HEK293 (cell line): Measurements from ENCODE around the gene PRELID1.

Source experiments
- CTCF ChIA-PET: fragments of 350-600 bp; formaldehyde crosslinking; extraction: SDS; loops from one replicate; lab custom pipeline; 2021; ENCODE audit warnings: antibody characterized with exemption; lab: Yijun Ruan, JAX
- POLR2A ChIA-PET: fragments of 300-600 bp; formaldehyde crosslinking; extraction: SDS; loops from one replicate; lab custom pipeline; 2020; ENCODE audit warnings: antibody characterized with exemption, inconsistent platforms; lab: Yijun Ruan, JAX
- H3K27ac ChIP-seq: fragments of 200-500 bp; sonication (Bioruptor generic); 2 replicates; pipeline ENCODE4 v1.5.1; 2014; ENCODE audit warnings: low read depth, low read length, control low read depth, inconsistent platforms; ENCODE audit errors: extremely low read depth
- H3K36me3 ChIP-seq, 2 experiments: fragments of 200-500 bp in 1 of 2; sonication (Bioruptor generic) in 1 of 2; 1 replicate in 1 of 2; 2 replicates in 1 of 2; pipeline ENCODE4 v1.5.1; 2014 to 2017; ENCODE audit warnings: inconsistent platforms in 2 of 2, low read length in 2 of 2; ENCODE audit not compliant: control insufficient read depth in 2 of 2, insufficient read depth in 1 of 2
- H3K4me1 ChIP-seq: fragments of 200-500 bp; sonication (Bioruptor generic); 2 replicates; pipeline ENCODE4 v1.5.1; 2014; ENCODE audit warnings: mild to moderate bottlenecking, low read length, inconsistent platforms; ENCODE audit not compliant: control insufficient read depth, insufficient read depth
- H3K4me3 ChIP-seq: 2 replicates; pipeline ENCODE4 v1.5.1; 2011; ENCODE audit warnings: low read depth, mild to moderate bottlenecking, control low read depth, low read length, moderate library complexity
- H3K9me3 ChIP-seq: fragments of 200-500 bp; sonication (Bioruptor generic); 2 replicates; pipeline ENCODE4 v1.5.1; 2014; ENCODE audit warnings: low read depth, low read length, inconsistent platforms; ENCODE audit not compliant: control insufficient read depth, insufficient read depth
- GLIS1 ChIP-seq: fragments of 450-650 bp; formaldehyde crosslinking; IDR thresholded peaks from 2 replicates; pipeline ENCODE4 v1.5.1; 2016; ENCODE audit warnings: missing biosample characterization, missing genetic modification characterization
- OSR2 ChIP-seq: fragments of 450-650 bp; formaldehyde crosslinking; IDR thresholded peaks from 2 replicates; pipeline ENCODE4 v1.5.1; 2016; ENCODE audit warnings: missing biosample characterization, missing genetic modification characterization
- RBAK ChIP-seq: fragments of 450-650 bp; formaldehyde crosslinking; IDR thresholded peaks from 2 replicates; pipeline ENCODE4 v1.5.1; 2016; ENCODE audit warnings: missing biosample characterization, missing genetic modification characterization
- TCF7L2 ChIP-seq: IDR thresholded peaks from 2 replicates; pipeline ENCODE4 v1.6.1; 2011; ENCODE audit warnings: low read depth, mild to moderate bottlenecking, inconsistent platforms, low read length, moderate library complexity, borderline replicate concordance
- ZIC2 ChIP-seq: fragments of 450-650 bp; formaldehyde crosslinking; IDR thresholded peaks from 2 replicates; pipeline ENCODE4 v1.5.1; 2016; ENCODE audit warnings: missing biosample characterization, missing genetic modification characterization
- ZNF2 ChIP-seq: fragments of 450-650 bp; formaldehyde crosslinking; IDR thresholded peaks from 2 replicates; pipeline ENCODE4 v1.5.1; 2016; ENCODE audit warnings: missing biosample characterization, missing genetic modification characterization
- ZNF23 ChIP-seq: fragments of 450-650 bp; formaldehyde crosslinking; IDR thresholded peaks from 2 replicates; pipeline ENCODE4 v1.5.1; 2016; ENCODE audit warnings: missing biosample characterization, missing genetic modification characterization, borderline replicate concordance
- ZNF350 ChIP-seq: fragments of 450-650 bp; formaldehyde crosslinking; IDR thresholded peaks from 2 replicates; pipeline ENCODE4 v1.5.0; 2017; ENCODE audit warnings: missing biosample characterization, mild to moderate bottlenecking, missing genetic modification characterization
- ZNF514 ChIP-seq: fragments of 450-650 bp; formaldehyde crosslinking; IDR thresholded peaks from 2 replicates; pipeline ENCODE4 v1.5.1; 2016; ENCODE audit warnings: missing biosample characterization, missing genetic modification characterization
- ZNF596 ChIP-seq: fragments of 450-650 bp; IDR thresholded peaks from 2 replicates; pipeline ENCODE4 v1.5.0; 2018; ENCODE audit warnings: missing biosample characterization, mild to moderate bottlenecking, missing genetic modification characterization, moderate library complexity
- ZNF664 ChIP-seq: fragments of 450-650 bp; formaldehyde crosslinking; IDR thresholded peaks from 2 replicates; pipeline ENCODE4 v1.5.1; 2016; ENCODE audit warnings: missing biosample characterization, missing genetic modification characterization
- TF ChIP-seq, protein P1 (sequence below): fragments of 450-650 bp; formaldehyde crosslinking; IDR thresholded peaks from 2 replicates; pipeline ENCODE4 v1.5.1; 2017; ENCODE audit warnings: missing biosample characterization, missing genetic modification characterization
- TF ChIP-seq, protein P2 (sequence below): fragments of 450-650 bp; formaldehyde crosslinking; IDR thresholded peaks from 2 replicates; pipeline ENCODE4 v1.5.1; 2016; ENCODE audit warnings: missing biosample characterization, missing genetic modification characterization
- TF ChIP-seq, protein P3 (sequence below): fragments of 450-650 bp; formaldehyde crosslinking; IDR thresholded peaks from 2 replicates; pipeline ENCODE4 v1.5.1; 2016; ENCODE audit warnings: missing biosample characterization, missing genetic modification characterization, borderline replicate concordance
- TF ChIP-seq, protein P4 (sequence below): fragments of 450-650 bp; formaldehyde crosslinking; IDR thresholded peaks from 2 replicates; pipeline ENCODE4 v1.5.1; 2016; ENCODE audit warnings: missing biosample characterization, missing genetic modification characterization

The PRELID1 gene

DNA sequence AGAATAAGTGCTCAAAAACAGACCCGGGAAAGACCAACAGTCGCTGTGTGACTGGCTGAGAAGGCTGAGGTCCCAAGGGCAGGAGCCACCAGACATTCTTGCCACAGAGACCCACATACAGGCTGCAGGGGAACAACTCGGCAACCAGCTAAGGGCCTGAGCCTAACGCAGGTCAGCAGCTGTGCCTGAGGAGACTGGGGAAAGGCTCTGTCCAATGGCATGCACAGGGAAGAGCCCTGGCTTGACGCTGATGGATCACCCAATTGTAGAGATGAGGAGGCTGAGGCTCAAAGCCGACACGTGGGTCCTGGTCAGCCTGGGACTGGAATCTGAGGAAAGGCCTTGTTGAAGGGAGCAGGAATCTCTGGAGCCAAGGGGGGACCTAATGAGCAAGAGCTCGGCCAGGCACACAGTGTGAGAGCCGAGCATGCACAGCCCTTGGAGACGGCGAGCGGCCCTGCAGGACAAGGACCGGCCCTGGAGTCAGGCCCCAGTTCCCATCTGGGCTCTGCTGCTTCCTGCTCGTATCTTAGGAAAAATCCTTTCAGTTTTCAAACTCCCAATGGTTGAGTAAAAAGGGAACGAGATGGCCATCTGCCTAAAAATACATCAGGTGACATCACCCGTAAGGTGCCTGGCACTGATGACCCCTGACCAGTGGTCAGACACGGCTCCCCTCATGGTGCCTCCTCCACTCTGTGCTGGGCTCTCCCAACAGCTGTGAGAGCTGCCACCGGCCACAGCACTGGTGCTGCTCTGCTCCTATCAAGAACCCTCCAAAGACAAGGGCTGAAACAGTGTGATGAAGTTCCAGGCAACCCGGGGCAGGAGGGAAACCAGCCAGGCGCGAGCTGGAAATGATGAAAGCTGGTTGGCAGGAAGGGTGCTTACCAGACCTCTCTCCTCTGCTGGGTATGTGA, 31.4 kb downstream of the PRELID1 start:
- CTCF ChIA-PET = interaction anchor here (1.0 to 1.6 kb wide), 8 partner anchors 11 to 220 kb away, joined by 3 to 8 read pairs (median 5); no protein-coding TSS in a partner anchor

DNA sequence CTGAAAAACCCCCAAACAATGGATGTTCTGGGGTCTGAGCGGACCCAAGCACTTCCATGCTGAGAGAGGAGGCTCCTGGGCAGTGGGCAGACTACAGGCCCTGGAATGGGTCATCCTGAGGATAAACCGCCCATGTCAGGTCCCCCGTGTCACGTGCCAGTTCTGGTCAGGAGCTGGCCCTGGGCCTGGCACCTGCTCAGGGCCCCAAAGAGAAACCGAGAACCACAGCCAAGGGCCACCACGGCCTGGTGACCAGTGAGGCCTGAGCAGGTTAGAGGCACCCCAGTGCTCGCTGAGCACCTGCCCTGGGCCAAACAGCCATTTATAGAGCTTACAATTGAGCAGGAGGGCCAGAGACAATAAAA, 32.1 kb downstream of the PRELID1 start:
- no peak for TF ChIP-seq ZNF23 (tag by site-specific recombination)
- Histone ChIP-seq H3K27ac (no peak overlapping the region), H3K4me1 (no peaks in the 10 kb centered on the region), H3K4me3 (no peak overlapping the region), H3K9me3 (no peaks in the 10 kb centered on the region), H3K36me3 (peaks cover 11 to 91% of the 10 kb centered on the region in 2 experiments; a peak in 2 of 3 replicates)
- ChIA-PET CTCF (interaction anchor here (0.7 to 1.6 kb wide), 9 partner anchors 12 to 913 kb away, joined by 3 to 6 read pairs (median 5); no protein-coding TSS in a partner anchor), POLR2A (interaction anchor here (1.6 to 1.8 kb wide), 2 partner anchors 16 to 119 kb away, joined by 3 to 8 read pairs; partner anchors contain the start of gene LMAN2)

More for the DNA sequence above, 31.4 kb downstream of the PRELID1 start:
- no peak overlapping the region for H3K27ac ChIP-seq
- H3K9me3 ChIP-seq = no peaks in the 10 kb centered on the region
- TF ChIP-seq, protein P1, sequence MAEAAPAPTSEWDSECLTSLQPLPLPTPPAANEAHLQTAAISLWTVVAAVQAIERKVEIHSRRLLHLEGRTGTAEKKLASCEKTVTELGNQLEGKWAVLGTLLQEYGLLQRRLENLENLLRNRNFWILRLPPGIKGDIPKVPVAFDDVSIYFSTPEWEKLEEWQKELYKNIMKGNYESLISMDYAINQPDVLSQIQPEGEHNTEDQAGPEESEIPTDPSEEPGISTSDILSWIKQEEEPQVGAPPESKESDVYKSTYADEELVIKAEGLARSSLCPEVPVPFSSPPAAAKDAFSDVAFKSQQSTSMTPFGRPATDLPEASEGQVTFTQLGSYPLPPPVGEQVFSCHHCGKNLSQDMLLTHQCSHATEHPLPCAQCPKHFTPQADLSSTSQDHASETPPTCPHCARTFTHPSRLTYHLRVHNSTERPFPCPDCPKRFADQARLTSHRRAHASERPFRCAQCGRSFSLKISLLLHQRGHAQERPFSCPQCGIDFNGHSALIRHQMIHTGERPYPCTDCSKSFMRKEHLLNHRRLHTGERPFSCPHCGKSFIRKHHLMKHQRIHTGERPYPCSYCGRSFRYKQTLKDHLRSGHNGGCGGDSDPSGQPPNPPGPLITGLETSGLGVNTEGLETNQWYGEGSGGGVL = no peak
- TF ChIP-seq OSR2 (tag by site-specific recombination) (no peak), ZNF664 (tag by site-specific recombination) (no peak), ZNF514 (tag by site-specific recombination) (no peak)
- TF ChIP-seq, protein P2, sequence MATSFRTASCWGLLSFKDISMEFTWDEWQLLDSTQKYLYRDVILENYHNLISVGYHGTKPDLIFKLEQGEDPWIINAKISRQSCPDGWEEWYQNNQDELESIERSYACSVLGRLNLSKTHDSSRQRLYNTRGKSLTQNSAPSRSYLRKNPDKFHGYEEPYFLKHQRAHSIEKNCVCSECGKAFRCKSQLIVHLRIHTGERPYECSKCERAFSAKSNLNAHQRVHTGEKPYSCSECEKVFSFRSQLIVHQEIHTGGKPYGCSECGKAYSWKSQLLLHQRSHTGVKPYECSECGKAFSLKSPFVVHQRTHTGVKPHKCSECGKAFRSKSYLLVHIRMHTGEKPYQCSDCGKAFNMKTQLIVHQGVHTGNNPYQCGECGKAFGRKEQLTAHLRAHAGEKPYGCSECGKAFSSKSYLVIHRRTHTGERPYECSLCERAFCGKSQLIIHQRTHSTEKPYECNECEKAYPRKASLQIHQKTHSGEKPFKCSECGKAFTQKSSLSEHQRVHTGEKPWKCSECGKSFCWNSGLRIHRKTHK (tag by site-specific recombination) = no peak
- TF ChIP-seq, protein P3, sequence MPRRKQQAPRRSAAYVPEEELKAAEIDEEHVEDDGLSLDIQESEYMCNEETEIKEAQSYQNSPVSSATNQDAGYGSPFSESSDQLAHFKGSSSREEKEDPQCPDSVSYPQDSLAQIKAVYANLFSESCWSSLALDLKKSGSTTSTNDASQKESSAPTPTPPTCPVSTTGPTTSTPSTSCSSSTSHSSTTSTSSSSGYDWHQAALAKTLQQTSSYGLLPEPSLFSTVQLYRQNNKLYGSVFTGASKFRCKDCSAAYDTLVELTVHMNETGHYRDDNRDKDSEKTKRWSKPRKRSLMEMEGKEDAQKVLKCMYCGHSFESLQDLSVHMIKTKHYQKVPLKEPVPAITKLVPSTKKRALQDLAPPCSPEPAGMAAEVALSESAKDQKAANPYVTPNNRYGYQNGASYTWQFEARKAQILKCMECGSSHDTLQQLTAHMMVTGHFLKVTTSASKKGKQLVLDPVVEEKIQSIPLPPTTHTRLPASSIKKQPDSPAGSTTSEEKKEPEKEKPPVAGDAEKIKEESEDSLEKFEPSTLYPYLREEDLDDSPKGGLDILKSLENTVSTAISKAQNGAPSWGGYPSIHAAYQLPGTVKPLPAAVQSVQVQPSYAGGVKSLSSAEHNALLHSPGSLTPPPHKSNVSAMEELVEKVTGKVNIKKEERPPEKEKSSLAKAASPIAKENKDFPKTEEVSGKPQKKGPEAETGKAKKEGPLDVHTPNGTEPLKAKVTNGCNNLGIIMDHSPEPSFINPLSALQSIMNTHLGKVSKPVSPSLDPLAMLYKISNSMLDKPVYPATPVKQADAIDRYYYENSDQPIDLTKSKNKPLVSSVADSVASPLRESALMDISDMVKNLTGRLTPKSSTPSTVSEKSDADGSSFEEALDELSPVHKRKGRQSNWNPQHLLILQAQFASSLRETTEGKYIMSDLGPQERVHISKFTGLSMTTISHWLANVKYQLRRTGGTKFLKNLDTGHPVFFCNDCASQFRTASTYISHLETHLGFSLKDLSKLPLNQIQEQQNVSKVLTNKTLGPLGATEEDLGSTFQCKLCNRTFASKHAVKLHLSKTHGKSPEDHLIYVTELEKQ = no peak
- peaks cover 11 to 98% of the 10 kb centered on the region in 2 experiments; a peak in 2 of 3 replicates for H3K36me3 ChIP-seq
- H3K4me3 ChIP-seq = no peak overlapping the region
- no peaks in the 10 kb centered on the region for H3K4me1 ChIP-seq
- POLR2A ChIA-PET = interaction anchor here (0.9 to 1.8 kb wide), 3 partner anchors 12 to 119 kb away, joined by 3 to 8 read pairs (median 3); partner anchors contain the start of gene LMAN2

DNA sequence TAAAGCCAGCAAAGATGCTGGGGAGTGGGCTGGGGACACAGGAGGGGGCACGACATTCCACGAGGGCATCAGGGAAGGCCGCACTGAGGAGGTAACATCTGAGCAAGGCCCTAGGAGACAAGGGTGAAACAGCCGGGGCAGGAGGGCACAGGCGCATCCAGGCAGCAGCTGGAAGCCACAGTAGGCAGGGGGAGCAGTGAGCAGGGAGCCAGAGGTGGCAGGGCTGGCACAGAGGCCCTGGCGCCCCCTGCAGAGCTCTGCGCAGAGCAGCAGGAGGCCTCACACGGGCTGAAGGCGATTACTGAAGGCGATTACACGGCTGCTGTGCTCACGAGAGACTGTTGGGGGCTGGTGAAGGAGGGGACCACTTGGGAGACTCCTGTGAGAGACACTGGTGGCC, 32.5 kb downstream of the PRELID1 start:
- TF ChIP-seq, protein P4, sequence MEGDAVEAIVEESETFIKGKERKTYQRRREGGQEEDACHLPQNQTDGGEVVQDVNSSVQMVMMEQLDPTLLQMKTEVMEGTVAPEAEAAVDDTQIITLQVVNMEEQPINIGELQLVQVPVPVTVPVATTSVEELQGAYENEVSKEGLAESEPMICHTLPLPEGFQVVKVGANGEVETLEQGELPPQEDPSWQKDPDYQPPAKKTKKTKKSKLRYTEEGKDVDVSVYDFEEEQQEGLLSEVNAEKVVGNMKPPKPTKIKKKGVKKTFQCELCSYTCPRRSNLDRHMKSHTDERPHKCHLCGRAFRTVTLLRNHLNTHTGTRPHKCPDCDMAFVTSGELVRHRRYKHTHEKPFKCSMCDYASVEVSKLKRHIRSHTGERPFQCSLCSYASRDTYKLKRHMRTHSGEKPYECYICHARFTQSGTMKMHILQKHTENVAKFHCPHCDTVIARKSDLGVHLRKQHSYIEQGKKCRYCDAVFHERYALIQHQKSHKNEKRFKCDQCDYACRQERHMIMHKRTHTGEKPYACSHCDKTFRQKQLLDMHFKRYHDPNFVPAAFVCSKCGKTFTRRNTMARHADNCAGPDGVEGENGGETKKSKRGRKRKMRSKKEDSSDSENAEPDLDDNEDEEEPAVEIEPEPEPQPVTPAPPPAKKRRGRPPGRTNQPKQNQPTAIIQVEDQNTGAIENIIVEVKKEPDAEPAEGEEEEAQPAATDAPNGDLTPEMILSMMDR (tag by site-specific recombination) = peak; percentile 90
- peak; percentile 74 for TF ChIP-seq ZIC2 (tag by site-specific recombination)
- TF ChIP-seq ZNF2 (tag by site-specific recombination) = peak; percentile 66; the same call in 1 of the 2 replicates
- TF ChIP-seq ZNF596 (tag by site-specific recombination) = no peak
- TF ChIP-seq GLIS1 = peak; percentile 82
- TF ChIP-seq TCF7L2 = no peak
- no peak for TF ChIP-seq RBAK (tag by site-specific recombination)
- no peak for TF ChIP-seq ZNF350
- no peaks in the 10 kb centered on the region for H3K4me1 ChIP-seq
- H3K36me3 ChIP-seq = peaks cover 11 to 87% of the 10 kb centered on the region in 2 experiments; a peak in 2 of 3 replicates
- no peak overlapping the region for H3K4me3 ChIP-seq
- CTCF ChIA-PET = interaction anchor here (0.7 to 1.6 kb wide), 11 partner anchors 9 to 913 kb away, joined by 3 to 6 read pairs (median 5); no protein-coding TSS in a partner anchor
- H3K9me3 ChIP-seq = no peaks in the 10 kb centered on the region
- POLR2A ChIA-PET = interaction anchor here (0.5 to 1.8 kb wide), 4 partner anchors 15 to 118 kb away, joined by 3 to 8 read pairs (median 4); partner anchors contain the start of gene LMAN2
- no peak overlapping the region for H3K27ac ChIP-seq
